RWPE2 (cell line): ENCODE data around the gene SLC8A1.

Source experiments
- ATAC-seq: fragments of 200-7000 bp; cut with Tn5 transposase; 3 replicates; pipeline ENCODE4 v1.9.1; 2021; ENCODE audit warnings: low read depth
- DNase-seq: peaks from one replicate; pipeline ENCODE4 v3.0.0-alpha.2; 2020; ENCODE audit warnings: low spot score
- H3K27ac ChIP-seq: fragments of 450-650 bp; 2 replicates; pipeline ENCODE4 v1.5.1; 2017; ENCODE audit warnings: mild to moderate bottlenecking; ENCODE audit not compliant: poor library complexity, severe bottlenecking
- H3K27me3 ChIP-seq: fragments of 250-450 bp; sonication (Bioruptor Pico); 2 replicates; pipeline ENCODE4 v1.5.1; 2021; ENCODE audit warnings: mild to moderate bottlenecking, moderate library complexity; ENCODE audit not compliant: insufficient read depth, poor library complexity, severe bottlenecking
- H3K36me3 ChIP-seq: fragments of 250-450 bp; sonication (Bioruptor Pico); 2 replicates; pipeline ENCODE4 v1.5.1; 2020; ENCODE audit warnings: low read depth, mild to moderate bottlenecking, moderate library complexity
- H3K4me1 ChIP-seq: fragments of 250-450 bp; sonication (Bioruptor Pico); 2 replicates; pipeline ENCODE4 v1.5.1; 2021; ENCODE audit warnings: mild to moderate bottlenecking, moderate library complexity; ENCODE audit not compliant: insufficient read depth, poor library complexity, severe bottlenecking
- H3K4me3 ChIP-seq: fragments of 250-450 bp; sonication (Bioruptor Pico); 2 replicates; pipeline ENCODE4 v1.5.1; 2021; ENCODE audit warnings: mild to moderate bottlenecking, moderate library complexity; ENCODE audit not compliant: severe bottlenecking
- H3K9me3 ChIP-seq: fragments of 250-450 bp; sonication (Bioruptor Pico); 2 replicates; pipeline ENCODE4 v1.5.1; 2021; ENCODE audit warnings: mild to moderate bottlenecking, moderate library complexity; ENCODE audit not compliant: severe bottlenecking
- CTCF ChIP-seq: fragments of 450-650 bp; IDR thresholded peaks from one replicate; pipeline ENCODE4 v1.5.1; 2017; ENCODE audit warnings: mild to moderate bottlenecking, moderate library complexity; ENCODE audit not compliant: poor library complexity, severe bottlenecking

Gene SLC8A1

GRCh38 chr2:40329739-40330030 is 122.2 kb downstream of the SLC8A1 start:
- no peak for TF ChIP-seq CTCF
- ATAC-seq (no peak), DNase-seq (no peak)
- H3K4me1 ChIP-seq = peaks cover 8% of the 10 kb centered on the region
- H3K4me3 ChIP-seq = no peak overlapping the region
- no peaks in the 10 kb centered on the region for H3K36me3 ChIP-seq
- no peak overlapping the region for H3K27ac ChIP-seq
- H3K9me3 ChIP-seq = no peaks in the 10 kb centered on the region
- H3K27me3 ChIP-seq = no peaks in the 10 kb centered on the region

GRCh38 chr2:40325116-40325515 is 126.8 kb downstream of the SLC8A1 start:
- no peak for TF ChIP-seq CTCF
- H3K27ac ChIP-seq = no peak overlapping the region
- no peaks in the 10 kb centered on the region for H3K27me3 ChIP-seq
- no peak for ATAC-seq
- H3K4me1 ChIP-seq = no peaks in the 10 kb centered on the region
- H3K36me3 ChIP-seq = no peaks in the 10 kb centered on the region
- no peak overlapping the region for H3K4me3 ChIP-seq
- no peaks in the 10 kb centered on the region for H3K9me3 ChIP-seq
- no peak for DNase-seq

GRCh38 chr2:40324656-40325055 is 127.2 kb downstream of the SLC8A1 start:
- DNase-seq (no peak), ATAC-seq (no peak)
- Histone ChIP-seq H3K4me3 (no peak overlapping the region), H3K27ac (no peak overlapping the region), H3K4me1 (no peaks in the 10 kb centered on the region), H3K36me3 (no peaks in the 10 kb centered on the region), H3K9me3 (no peaks in the 10 kb centered on the region), H3K27me3 (no peaks in the 10 kb centered on the region)
- no peak for TF ChIP-seq CTCF

- H3K4me1 ChIP-seq = peaks cover 9% of the 10 kb centered on the region
- H3K27me3 ChIP-seq = no peaks in the 10 kb centered on the region
- no peak for TF ChIP-seq CTCF
- ATAC-seq (peak; percentile 54; the same call in 1 of the 3 replicates), DNase-seq (no peak)
- no peak overlapping the region for H3K4me3 ChIP-seq
- H3K36me3 ChIP-seq = no peaks in the 10 kb centered on the region
- H3K27ac ChIP-seq = no peak overlapping the region
- no peaks in the 10 kb centered on the region for H3K9me3 ChIP-seq
Measured at GRCh38 chr2:40321822-40322221, 130.1 kb downstream of the SLC8A1 start.

GRCh38 chr2:40321016-40321623 is 130.8 kb downstream of the SLC8A1 start:
- Histone ChIP-seq H3K4me3 (no peak overlapping the region), H3K27ac (no peak overlapping the region), H3K4me1 (peaks cover 12% of the 10 kb centered on the region), H3K9me3 (no peaks in the 10 kb centered on the region), H3K36me3 (no peaks in the 10 kb centered on the region), H3K27me3 (no peaks in the 10 kb centered on the region)
- ATAC-seq (no peak), DNase-seq (no peak)
- TF ChIP-seq CTCF = no peak
